Mesenchymal stem cell (in vitro differentiated cells and primary cell): Measurements from ENCODE around the gene CTLA4.

Source experiments
- DNase-seq: peaks from one replicate; pipeline ENCODE4 v3.0.0-alpha.2; 2013
- H2AFZ ChIP-seq: one replicate; pipeline ENCODE4 v1.6.1; 2013; ENCODE audit warnings: low read depth, mild to moderate bottlenecking, control low read depth, inconsistent platforms, low read length, moderate library complexity
- H2AK5ac ChIP-seq: 2 replicates; pipeline ENCODE4 v1.6.1; 2013; ENCODE audit warnings: low read length, moderate library complexity, mild to moderate bottlenecking, inconsistent platforms; ENCODE audit not compliant: severe bottlenecking
- H2BK120ac ChIP-seq: one replicate; pipeline ENCODE4 v1.6.1; 2013; ENCODE audit warnings: low read depth, mild to moderate bottlenecking, inconsistent platforms, low read length, moderate library complexity
- H2BK12ac ChIP-seq, 2 experiments: one replicate each; pipeline ENCODE4 v1.6.1; 2013; ENCODE audit warnings: inconsistent platforms in 2 of 2, low read length in 2 of 2, mild to moderate bottlenecking in 2 of 2, moderate library complexity in 2 of 2, control low read depth in 1 of 2
- H2BK15ac ChIP-seq: one replicate; pipeline ENCODE4 v1.6.1; 2013; ENCODE audit warnings: mild to moderate bottlenecking, low read depth, inconsistent platforms; ENCODE audit not compliant: poor library complexity, severe bottlenecking
- H2BK5ac ChIP-seq: 2 replicates; pipeline ENCODE4 v1.6.1; 2013; ENCODE audit warnings: low read depth, mild to moderate bottlenecking, low read length, control low read depth, inconsistent platforms; ENCODE audit not compliant: poor library complexity, severe bottlenecking
- H3K14ac ChIP-seq, 2 experiments: one replicate each; pipeline ENCODE4 v1.6.1; 2013; ENCODE audit warnings: inconsistent platforms in 2 of 2, low read length in 2 of 2, control low read depth in 1 of 2, mild to moderate bottlenecking in 1 of 2, moderate library complexity in 1 of 2
- H3K18ac ChIP-seq, 2 experiments: one replicate each; pipeline ENCODE4 v1.6.1; 2013; ENCODE audit warnings: inconsistent platforms in 2 of 2, low read length in 2 of 2, control low read depth in 1 of 2, low read depth in 1 of 2, mild to moderate bottlenecking in 1 of 2
- H3K23ac ChIP-seq, 2 experiments: one replicate each; pipeline ENCODE4 v1.6.1; 2013; ENCODE audit warnings: inconsistent platforms in 2 of 2, low read length in 2 of 2, mild to moderate bottlenecking in 2 of 2, moderate library complexity in 2 of 2, control low read depth in 1 of 2
- H3K27ac ChIP-seq: 2 replicates; pipeline ENCODE4 v1.5.1; 2013; ENCODE audit warnings: mild to moderate bottlenecking, moderate library complexity, low read length, control low read depth, inconsistent platforms; ENCODE audit not compliant: poor library complexity, severe bottlenecking
- H3K27me3 ChIP-seq, 2 experiments: 2 replicates each; pipeline versions ENCODE4 v1.6.1 to v1.7.0; 2013; ENCODE audit warnings: low read length in 2 of 2, mild to moderate bottlenecking in 2 of 2, moderate library complexity in 2 of 2, control low read depth in 1 of 2, inconsistent platforms in 1 of 2; ENCODE audit not compliant: control insufficient read depth in 1 of 2, insufficient read depth in 1 of 2
- H3K36me3 ChIP-seq, 2 experiments: 2 replicates each; pipeline versions ENCODE4 v1.6.1 to v1.7.0; 2013; ENCODE audit warnings: low read length in 2 of 2, control low read depth in 1 of 2, inconsistent platforms in 1 of 2, low read depth in 1 of 2, mild to moderate bottlenecking in 1 of 2; ENCODE audit not compliant: insufficient read depth in 2 of 2, control insufficient read depth in 1 of 2
- H3K4ac ChIP-seq, 2 experiments: one replicate each; pipeline ENCODE4 v1.6.1; 2013; ENCODE audit warnings: inconsistent platforms in 2 of 2, low read length in 2 of 2, mild to moderate bottlenecking in 2 of 2, moderate library complexity in 2 of 2, control low read depth in 1 of 2, low read depth in 1 of 2
- H3K4me1 ChIP-seq: 2 replicates; pipeline ENCODE4 v1.6.1; 2013; ENCODE audit warnings: low read depth, low read length, control low read depth; ENCODE audit not compliant: control insufficient read depth, insufficient read depth
- H3K4me2 ChIP-seq: 2 replicates; pipeline ENCODE4 v1.6.1; 2013; ENCODE audit warnings: low read length, mild to moderate bottlenecking, inconsistent platforms; ENCODE audit not compliant: poor library complexity, severe bottlenecking
- H3K4me3 ChIP-seq, 2 experiments: 2 replicates each; pipeline versions ENCODE4 v1.5.1 to v1.7.0; 2013; ENCODE audit warnings: low read length in 2 of 2, mild to moderate bottlenecking in 2 of 2, control low read depth in 1 of 2, low read depth in 1 of 2; ENCODE audit not compliant: insufficient read depth in 1 of 2
- H3K79me1 ChIP-seq: replicated peaks from 2 replicates; pipeline ENCODE4 v1.6.1; 2013; ENCODE audit warnings: mild to moderate bottlenecking, control low read depth, low read length, inconsistent platforms; ENCODE audit not compliant: poor library complexity, severe bottlenecking
- H3K9ac ChIP-seq: 2 replicates; pipeline ENCODE4 v1.7.0; 2013; ENCODE audit warnings: mild to moderate bottlenecking, low read length, moderate library complexity
- H3K9me3 ChIP-seq: 2 replicates; pipeline ENCODE4 v1.7.0; 2013; ENCODE audit warnings: mild to moderate bottlenecking, low read length; ENCODE audit not compliant: control insufficient read depth
- H4K8ac ChIP-seq: one replicate; pipeline ENCODE4 v1.6.1; 2013; ENCODE audit warnings: inconsistent platforms, mild to moderate bottlenecking, low read length, moderate library complexity
- H4K91ac ChIP-seq: one replicate; pipeline ENCODE4 v1.6.1; 2013; ENCODE audit warnings: mild to moderate bottlenecking, low read length, inconsistent platforms
- WGBS: methylation state at CpG from one replicate; pipeline ENCODE4 v1.1.7; 2013; ENCODE audit warnings: mixed read lengths; 5-methylcytosine and 5-hydroxymethylcytosine counted together

The CTLA4 gene

GRCh38 chr2:203892207-203892606, 24.6 kb downstream of the CTLA4 start:
- H3K14ac ChIP-seq = no peak overlapping the region
- H2BK15ac ChIP-seq = no peak overlapping the region
- H3K23ac ChIP-seq = no peak overlapping the region
- H3K18ac ChIP-seq = no peak overlapping the region
- H2BK12ac ChIP-seq = no peak overlapping the region
- no peak overlapping the region for H2BK5ac ChIP-seq
- no peaks in the 10 kb centered on the region for H3K9me3 ChIP-seq
- peaks cover 0 to 4% of the 10 kb centered on the region in 2 experiments for H3K27me3 ChIP-seq
- no peak overlapping the region for H3K27ac ChIP-seq
- no peak overlapping the region for H3K4me2 ChIP-seq
- no peak overlapping the region for H2AFZ ChIP-seq
- H2BK120ac ChIP-seq = no peak overlapping the region
- H3K4me1 ChIP-seq = no peaks in the 10 kb centered on the region
- H3K4ac ChIP-seq = no peak overlapping the region
- no peak overlapping the region for H2AK5ac ChIP-seq
- H3K36me3 ChIP-seq = no peaks in the 10 kb centered on the region
- no peak overlapping the region for H4K91ac ChIP-seq
- 84% methylated on average over 4 of the region's 4 CpGs for WGBS
- H4K8ac ChIP-seq = no peak overlapping the region
- no peaks in the 10 kb centered on the region for H3K79me1 ChIP-seq
- H3K9ac ChIP-seq = no peak overlapping the region
- no peak overlapping the region for H3K4me3 ChIP-seq
- no peak for DNase-seq

GRCh38 chr2:203893401-203893800, 25.8 kb downstream of the CTLA4 start:
- no peak overlapping the region for H2BK12ac ChIP-seq
- H2BK120ac ChIP-seq = no peak overlapping the region
- H3K27me3 ChIP-seq = peaks cover 0 to 4% of the 10 kb centered on the region in 2 experiments
- no peak overlapping the region for H3K4ac ChIP-seq
- H2AK5ac ChIP-seq = no peak overlapping the region
- no peak overlapping the region for H3K4me3 ChIP-seq
- H3K79me1 ChIP-seq = no peaks in the 10 kb centered on the region
- H3K9me3 ChIP-seq = no peaks in the 10 kb centered on the region
- H4K8ac ChIP-seq = no peak overlapping the region
- no peak overlapping the region for H4K91ac ChIP-seq
- H3K27ac ChIP-seq = no peak overlapping the region
- DNase-seq = no peak
- H3K4me2 ChIP-seq = no peak overlapping the region
- no peak overlapping the region for H2AFZ ChIP-seq
- H3K9ac ChIP-seq = no peak overlapping the region
- H2BK5ac ChIP-seq = no peak overlapping the region
- H3K14ac ChIP-seq = no peak overlapping the region
- no peaks in the 10 kb centered on the region for H3K36me3 ChIP-seq
- H2BK15ac ChIP-seq = no peak overlapping the region
- H3K23ac ChIP-seq = no peak overlapping the region
- H3K4me1 ChIP-seq = no peaks in the 10 kb centered on the region
- H3K18ac ChIP-seq = no peak overlapping the region

- WGBS = 98% methylated on average over 6 of the region's 7 CpGs
- H3K18ac ChIP-seq = no peak overlapping the region
- no peak overlapping the region for H4K8ac ChIP-seq
- no peak overlapping the region for H2BK15ac ChIP-seq
- peaks cover 0 to 4% of the 10 kb centered on the region in 2 experiments for H3K27me3 ChIP-seq
- H3K4me3 ChIP-seq = no peak overlapping the region
- no peaks in the 10 kb centered on the region for H3K79me1 ChIP-seq
- no peak overlapping the region for H3K23ac ChIP-seq
- H3K36me3 ChIP-seq = no peaks in the 10 kb centered on the region
- H2AK5ac ChIP-seq = no peak overlapping the region
- DNase-seq = no peak
- H4K91ac ChIP-seq = no peak overlapping the region
- no peak overlapping the region for H3K4ac ChIP-seq
- H3K9ac ChIP-seq = no peak overlapping the region
- H3K9me3 ChIP-seq = no peaks in the 10 kb centered on the region
- peak overlapping the region; percentile 15 for H2BK5ac ChIP-seq
- no peak overlapping the region for H2BK12ac ChIP-seq
- H2BK120ac ChIP-seq = no peak overlapping the region
- H2AFZ ChIP-seq = no peak overlapping the region
- H3K4me2 ChIP-seq = no peak overlapping the region
- H3K14ac ChIP-seq = no peak overlapping the region
- H3K27ac ChIP-seq = no peak overlapping the region
- no peaks in the 10 kb centered on the region for H3K4me1 ChIP-seq
Measured at GRCh38 chr2:203893840-203894239, 26.3 kb downstream of the CTLA4 start.

- peaks cover 0 to 4% of the 10 kb centered on the region in 2 experiments for H3K27me3 ChIP-seq
- H3K4me1 ChIP-seq = no peaks in the 10 kb centered on the region
- no peak overlapping the region for H4K91ac ChIP-seq
- no peak for DNase-seq
- no peaks in the 10 kb centered on the region for H3K9me3 ChIP-seq
- no peak overlapping the region for H3K14ac ChIP-seq
- no peak overlapping the region for H3K4me2 ChIP-seq
- H3K9ac ChIP-seq = no peak overlapping the region
- no peak overlapping the region for H2AFZ ChIP-seq
- no peak overlapping the region for H2BK5ac ChIP-seq
- no peak overlapping the region for H2BK12ac ChIP-seq
- no peak overlapping the region for H3K23ac ChIP-seq
- H3K36me3 ChIP-seq = no peaks in the 10 kb centered on the region
- no peak overlapping the region for H3K4me3 ChIP-seq
- no peak overlapping the region for H2BK120ac ChIP-seq
- H2BK15ac ChIP-seq = no peak overlapping the region
- no peak overlapping the region for H3K4ac ChIP-seq
- no CpG with 5 or more reads among the region's 1 CpG for WGBS
- no peak overlapping the region for H4K8ac ChIP-seq
- H3K79me1 ChIP-seq = no peaks in the 10 kb centered on the region
- no peak overlapping the region for H3K18ac ChIP-seq
- H3K27ac ChIP-seq = no peak overlapping the region
- H2AK5ac ChIP-seq = no peak overlapping the region
Measured at GRCh38 chr2:203894262-203894661, 26.7 kb downstream of the CTLA4 start.
